T-helper 2 cell treated with Interferon-gamma antibody and Interleukin-4, amounts not matched to agents 5 μg/mL and 100 μg/mL, for 36 hours (primary cell): Measurements from ENCODE around the gene KRT16.
"Not testable (repeated sequence)": the region's sequence is repeated elsewhere in the genome, so short reads cannot be mapped to it uniquely, and the experiment has no call there.

ENCODE experiments used
- DNase-seq: peaks from one replicate; pipeline ENCODE4 v3.0.0; 2021; ENCODE audit warnings: low spot score
- H3K27ac Mint-ChIP-seq: one replicate; pipeline ENCODE4 v1.8.0; 2021; ENCODE audit warnings: mild to moderate bottlenecking, mixed read lengths
- H3K27me3 Mint-ChIP-seq: one replicate; pipeline ENCODE4 v1.8.0; 2021; ENCODE audit warnings: low read depth, mixed read lengths
- H3K36me3 Mint-ChIP-seq: one replicate; pipeline ENCODE4 v1.8.0; 2021; ENCODE audit warnings: low read depth, mixed read lengths
- H3K4me1 Mint-ChIP-seq: one replicate; pipeline ENCODE4 v1.8.0; 2021; ENCODE audit warnings: low read depth, mixed read lengths
- H3K4me3 Mint-ChIP-seq: one replicate; pipeline ENCODE4 v1.8.0; 2022; ENCODE audit warnings: mild to moderate bottlenecking, moderate library complexity, mixed read lengths
- H3K9me3 Mint-ChIP-seq: one replicate; pipeline ENCODE4 v1.8.0; 2021; ENCODE audit warnings: mixed read lengths

Gene KRT16

DNA sequence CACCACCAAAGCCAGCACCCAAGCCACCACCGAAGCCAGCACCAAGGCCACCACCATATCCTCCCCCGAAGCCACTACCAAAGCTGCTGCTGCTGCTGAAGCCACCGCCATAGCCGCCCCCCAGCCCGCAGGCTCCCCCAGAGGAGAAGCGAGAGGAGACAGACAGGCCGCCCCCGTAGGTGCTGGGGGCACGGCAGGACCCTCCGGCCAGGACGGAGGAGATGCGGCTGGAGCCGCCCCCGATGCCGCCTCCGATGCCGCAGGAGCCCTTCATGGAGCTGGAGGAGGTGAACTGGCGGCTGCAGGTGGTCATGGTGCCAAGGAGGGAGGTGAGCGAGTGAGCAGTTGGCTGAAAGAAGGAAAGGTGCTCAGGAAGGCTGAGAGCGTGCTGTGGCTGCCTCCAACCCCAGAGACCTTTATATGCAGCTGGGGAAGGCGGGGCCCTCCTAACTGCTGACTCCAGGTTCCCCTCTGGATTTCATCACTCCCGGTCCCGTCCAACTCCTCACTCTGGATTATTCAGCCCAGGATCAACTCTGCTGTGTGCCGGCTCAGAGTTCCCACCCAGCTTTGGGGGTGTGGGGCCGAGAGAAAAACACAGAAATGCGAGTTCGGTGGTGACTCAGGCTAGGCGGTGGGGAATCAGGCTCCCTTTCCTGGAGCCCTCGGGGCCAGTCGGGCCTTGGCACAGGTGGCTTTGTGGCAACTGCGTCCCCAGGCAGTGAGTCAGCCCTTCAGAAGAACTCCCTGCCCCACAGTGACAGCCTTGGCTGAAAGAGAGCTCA lies at the start of gene KRT16:
Gene KRT16, minus strand, starts transcription at position 392 of the 785 bp plus-strand sequence. Its CDS starts 79 bp downstream, at position 313.
- not testable (repeated sequence) for H3K4me1 Mint-ChIP-seq, H3K36me3 Mint-ChIP-seq, DNase-seq, H3K4me3 Mint-ChIP-seq, H3K9me3 Mint-ChIP-seq, H3K27ac Mint-ChIP-seq
- H3K27me3 Mint-ChIP-seq, result peaks cover 11% of the 10 kb centered on the region

DNA sequence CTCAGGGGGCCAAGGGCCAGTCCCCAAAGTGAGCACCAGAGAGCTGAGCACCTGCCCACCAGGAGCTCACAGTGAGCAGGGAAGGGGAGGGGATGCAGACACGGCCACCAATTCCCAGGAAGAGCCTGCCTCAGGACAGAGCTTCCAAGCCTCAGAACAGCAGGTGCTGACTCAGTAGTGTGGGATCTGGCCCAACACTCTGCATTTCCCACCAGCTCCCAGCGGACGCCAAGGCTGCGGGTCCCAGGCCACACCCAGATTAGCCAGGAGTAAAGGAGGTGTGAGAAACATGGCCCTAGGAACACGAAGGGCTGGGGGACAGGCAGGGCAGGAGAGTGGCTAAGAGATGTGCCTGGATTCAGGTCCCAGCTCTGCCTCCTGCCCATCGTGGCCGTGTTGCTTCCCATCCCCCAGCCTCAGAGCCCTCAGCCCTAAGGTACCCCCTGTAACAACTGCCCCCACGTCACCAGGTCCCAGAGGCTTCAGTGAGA lies 47.7 kb upstream of the KRT16 start:
- H3K9me3 Mint-ChIP-seq, result no peaks in the 10 kb centered on the region
- no peak for DNase-seq
- H3K36me3 Mint-ChIP-seq, result no peaks in the 10 kb centered on the region
- no peak overlapping the region for H3K4me3 Mint-ChIP-seq
- peaks cover 10% of the 10 kb centered on the region for H3K27me3 Mint-ChIP-seq
- peaks cover 5% of the 10 kb centered on the region for H3K4me1 Mint-ChIP-seq
- no peak overlapping the region for H3K27ac Mint-ChIP-seq

GRCh38 chr17:41659427-41660212 lies 47.1 kb upstream of the KRT16 start:
- peaks cover 2% of the 10 kb centered on the region for H3K4me1 Mint-ChIP-seq
- H3K36me3 Mint-ChIP-seq, result no peaks in the 10 kb centered on the region
- no peak for DNase-seq
- peaks cover 8% of the 10 kb centered on the region for H3K27me3 Mint-ChIP-seq
- H3K9me3 Mint-ChIP-seq, result no peaks in the 10 kb centered on the region
- no peak overlapping the region for H3K4me3 Mint-ChIP-seq
- no peak overlapping the region for H3K27ac Mint-ChIP-seq

DNA sequence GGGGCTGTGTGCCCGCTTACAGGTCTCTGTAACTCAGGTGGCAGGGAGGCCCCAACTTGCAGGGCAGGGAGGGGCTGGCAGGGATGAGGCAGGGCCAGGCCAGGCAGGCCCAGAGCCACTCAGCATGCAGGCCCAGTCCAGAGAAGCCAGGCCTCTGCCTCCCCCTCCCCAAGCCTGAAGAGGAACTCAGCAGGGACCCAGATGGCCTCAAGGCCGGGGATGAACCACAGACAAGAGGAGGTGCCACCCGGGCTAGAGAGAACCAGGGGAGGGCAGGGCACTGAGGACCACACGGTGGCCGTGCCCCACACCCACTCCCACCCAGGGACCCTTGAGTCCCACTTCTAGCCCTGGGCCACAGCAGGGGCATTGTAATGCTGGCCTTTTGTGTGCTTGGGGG lies 46.3 kb upstream of the KRT16 start:
- peaks cover 2% of the 10 kb centered on the region for H3K4me1 Mint-ChIP-seq
- H3K9me3 Mint-ChIP-seq, result no peaks in the 10 kb centered on the region
- H3K27me3 Mint-ChIP-seq, result peaks cover 7% of the 10 kb centered on the region
- H3K27ac Mint-ChIP-seq, result no peak overlapping the region
- DNase-seq, result no peak
- H3K36me3 Mint-ChIP-seq, result no peaks in the 10 kb centered on the region
- no peak overlapping the region for H3K4me3 Mint-ChIP-seq

- DNase-seq, result no peak
- H3K36me3 Mint-ChIP-seq, result no peaks in the 10 kb centered on the region
Measured at GRCh38 chr17:41657936-41658335, 45.4 kb upstream of the KRT16 start.

DNA sequence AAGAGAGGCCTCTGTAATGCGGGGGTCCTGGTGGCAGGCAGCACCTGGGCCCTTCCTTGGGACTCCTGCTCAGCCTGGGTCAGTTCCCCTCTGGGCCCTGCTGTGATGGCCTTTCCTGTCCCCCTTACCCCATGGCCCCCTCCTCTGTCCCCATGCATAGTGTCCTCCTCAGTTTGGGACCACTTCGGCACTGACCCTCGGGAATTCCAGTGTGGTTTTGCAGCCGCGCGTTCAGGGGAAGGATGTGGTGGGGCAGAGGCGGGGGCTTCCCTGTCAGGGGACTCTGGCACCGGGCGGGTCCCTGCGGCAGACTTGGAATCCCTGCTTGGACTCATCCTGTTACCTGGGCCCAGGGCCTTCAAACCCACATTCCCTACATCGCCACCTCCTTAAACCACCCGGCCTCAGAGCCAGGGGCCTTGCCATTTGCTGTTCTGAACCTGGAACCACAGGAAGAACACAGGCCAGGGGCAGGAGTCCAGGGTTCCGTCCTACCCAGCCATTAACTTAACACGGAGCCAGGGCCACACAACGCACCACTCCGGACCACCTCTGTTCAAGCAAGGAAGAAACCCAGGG lies 44.7 kb upstream of the KRT16 start:
- H3K9me3 Mint-ChIP-seq, result no peaks in the 10 kb centered on the region
- no peaks in the 10 kb centered on the region for H3K4me1 Mint-ChIP-seq
- H3K4me3 Mint-ChIP-seq, result no peak overlapping the region
- no peaks in the 10 kb centered on the region for H3K27me3 Mint-ChIP-seq
- no peak for DNase-seq
- no peaks in the 10 kb centered on the region for H3K36me3 Mint-ChIP-seq
- no peak overlapping the region for H3K27ac Mint-ChIP-seq

More at GRCh38 chr17:41657936-41658335, 45.4 kb upstream of the KRT16 start:
- Mint-ChIP-seq H3K4me1 (no peaks in the 10 kb centered on the region), H3K4me3 (no peak overlapping the region), H3K9me3 (no peaks in the 10 kb centered on the region), H3K27me3 (no peaks in the 10 kb centered on the region), H3K27ac (no peak overlapping the region)

GRCh38 chr17:41656249-41657023 lies 43.9 kb upstream of the KRT16 start:
- Mint-ChIP-seq H3K27ac (no peak overlapping the region), H3K36me3 (no peaks in the 10 kb centered on the region), H3K4me1 (no peaks in the 10 kb centered on the region), H3K4me3 (no peak overlapping the region), H3K9me3 (no peaks in the 10 kb centered on the region), H3K27me3 (no peaks in the 10 kb centered on the region)
- DNase-seq, result no peak

- no peak for DNase-seq
- Mint-ChIP-seq H3K9me3 (no peaks in the 10 kb centered on the region), H3K27me3 (no peaks in the 10 kb centered on the region), H3K4me1 (no peaks in the 10 kb centered on the region), H3K27ac (no peak overlapping the region), H3K4me3 (no peak overlapping the region), H3K36me3 (no peaks in the 10 kb centered on the region)
Measured at GRCh38 chr17:41655611-41656111, 43.1 kb upstream of the KRT16 start.

GRCh38 chr17:41654678-41655607 lies 42.4 kb upstream of the KRT16 start:
- Mint-ChIP-seq H3K9me3 (no peaks in the 10 kb centered on the region), H3K36me3 (no peaks in the 10 kb centered on the region), H3K27me3 (no peaks in the 10 kb centered on the region), H3K4me3 (no peak overlapping the region), H3K27ac (no peak overlapping the region), H3K4me1 (no peaks in the 10 kb centered on the region)
- DNase-seq, result no peak

DNA sequence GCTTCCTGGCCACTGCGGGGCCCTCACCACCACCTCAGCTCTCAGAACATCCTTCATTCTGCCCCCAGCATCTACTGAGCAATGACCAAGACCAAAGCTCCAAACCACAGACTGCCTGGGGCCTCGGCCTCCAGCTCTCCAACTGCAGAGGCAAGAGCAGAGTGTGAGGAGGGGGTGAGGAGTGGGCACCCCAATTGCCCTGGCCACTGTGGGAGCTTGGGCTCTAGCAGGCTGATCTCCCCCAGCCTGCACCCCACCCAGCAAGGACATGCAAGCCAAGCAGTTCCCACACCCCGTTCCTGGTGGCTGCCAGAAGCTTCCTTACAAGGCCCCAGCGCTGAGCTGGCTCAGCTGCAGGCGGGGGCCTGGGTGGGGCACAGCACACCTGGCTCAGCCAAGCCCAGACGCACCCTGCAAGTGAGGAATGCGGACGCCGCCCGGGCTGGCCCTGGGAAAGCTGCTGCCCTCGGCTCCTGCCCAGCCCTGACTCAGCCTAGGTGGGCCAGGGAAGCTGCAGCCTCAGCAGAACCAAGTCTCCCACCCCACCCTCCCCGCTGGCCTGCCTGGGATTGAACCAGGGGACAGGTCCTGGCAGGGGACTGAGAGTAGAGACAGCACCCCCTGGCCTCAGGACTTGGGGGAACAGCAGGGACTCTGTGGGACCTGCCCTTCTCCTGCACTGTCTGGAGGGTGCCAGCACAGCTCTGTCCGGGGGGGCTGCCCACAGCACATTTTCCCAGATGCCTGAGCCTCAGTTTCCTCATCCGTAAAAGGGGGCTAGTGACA lies 41.5 kb upstream of the KRT16 start:
- Mint-ChIP-seq H3K4me3 (no peak overlapping the region), H3K4me1 (no peaks in the 10 kb centered on the region), H3K27ac (no peak overlapping the region), H3K36me3 (no peaks in the 10 kb centered on the region), H3K9me3 (no peaks in the 10 kb centered on the region), H3K27me3 (no peaks in the 10 kb centered on the region)
- DNase-seq, result no peak

DNA sequence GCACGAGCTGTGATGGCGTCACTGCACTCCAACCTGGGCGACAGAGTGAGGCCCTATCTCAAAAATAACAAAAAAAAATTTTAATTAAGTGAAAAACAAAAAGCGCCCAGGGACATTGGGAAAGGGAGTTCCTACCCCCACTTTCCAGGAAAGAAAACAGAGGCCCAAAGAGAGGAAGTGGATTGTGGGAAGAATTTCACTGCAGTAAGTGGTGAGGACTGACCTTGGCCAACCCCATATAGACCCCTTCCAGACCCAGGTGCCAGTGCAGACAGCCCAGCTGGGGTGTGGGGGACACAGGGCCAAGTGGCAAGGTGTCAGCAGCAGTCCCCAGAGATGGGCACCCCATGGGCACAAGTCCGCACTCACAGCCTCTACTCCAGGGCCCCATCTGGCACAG lies 40.9 kb upstream of the KRT16 start:
- Mint-ChIP-seq H3K27ac (no peak overlapping the region), H3K27me3 (no peaks in the 10 kb centered on the region), H3K9me3 (no peaks in the 10 kb centered on the region), H3K4me1 (peaks cover 2% of the 10 kb centered on the region), H3K4me3 (no peak overlapping the region), H3K36me3 (no peaks in the 10 kb centered on the region)
- no peak for DNase-seq

- H3K4me3 Mint-ChIP-seq, result no peak overlapping the region
- no peak overlapping the region for H3K27ac Mint-ChIP-seq
- peaks cover 5% of the 10 kb centered on the region for H3K4me1 Mint-ChIP-seq
- no peaks in the 10 kb centered on the region for H3K27me3 Mint-ChIP-seq
- H3K36me3 Mint-ChIP-seq, result no peaks in the 10 kb centered on the region
- H3K9me3 Mint-ChIP-seq, result no peaks in the 10 kb centered on the region
- DNase-seq, result no peak
Measured at GRCh38 chr17:41652461-41652970, 39.9 kb upstream of the KRT16 start.
